Stimulated activated CD4-positive, alpha-beta T cell treated with anti-CD3 and anti-CD28 coated beads, Interleukin-4, amount 100 ng/mL, for 48 hours (primary cell): Measurements from ENCODE around the gene ARL5A.
"Not testable (repeated sequence)": the region's sequence is repeated elsewhere in the genome, so short reads cannot be mapped to it uniquely, and the experiment has no call there.

Experiments used
- DNase-seq, 2 donors: peaks; one replicate each; pipeline ENCODE4 v3.0.0-alpha.2; 2020; ENCODE audit warnings: low read depth in 2 of 2

Gene ARL5A

DNA sequence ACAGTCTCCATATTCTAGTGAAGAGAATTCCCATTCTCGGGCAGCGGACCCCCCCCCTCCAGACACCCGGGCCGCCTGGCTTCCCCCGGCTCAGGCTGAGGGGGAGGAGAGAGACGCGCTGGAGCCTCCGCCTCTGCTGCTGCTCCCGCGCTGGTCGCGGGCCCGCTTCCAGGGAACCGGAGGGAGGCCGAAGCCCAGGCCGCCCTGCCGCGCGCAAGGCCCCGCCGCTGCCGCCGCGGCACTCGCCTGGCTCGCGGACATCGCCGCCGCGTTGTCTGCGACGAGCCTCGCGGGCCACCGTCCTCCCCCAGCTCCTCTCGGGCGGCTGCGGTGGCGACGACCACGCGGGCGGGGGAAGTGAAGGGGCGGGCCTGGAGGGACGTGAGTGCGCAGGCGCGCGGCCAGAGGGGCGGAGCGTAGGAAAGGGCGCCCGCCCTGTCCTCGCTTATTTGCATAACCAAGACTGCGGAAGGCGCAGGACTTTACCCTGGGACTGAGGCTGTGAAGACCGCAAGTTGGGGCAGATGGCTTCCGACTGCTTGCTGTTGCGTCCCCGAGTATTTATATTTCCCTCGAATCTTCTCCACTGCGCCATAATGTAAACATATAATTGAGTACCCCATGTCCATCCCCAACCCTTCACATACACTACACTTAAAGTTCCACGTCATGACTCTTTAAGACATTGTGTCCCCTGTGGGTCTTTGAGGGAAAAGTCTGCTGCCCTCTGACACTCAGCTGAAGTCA is at the start of gene ARL5A:
Gene ARL5A, minus strand, starts transcription at position 279 of the 747 bp plus-strand sequence. Its CDS starts 245 bp downstream, at position 34.
- peak; percentile 89 for DNase-seq

DNA sequence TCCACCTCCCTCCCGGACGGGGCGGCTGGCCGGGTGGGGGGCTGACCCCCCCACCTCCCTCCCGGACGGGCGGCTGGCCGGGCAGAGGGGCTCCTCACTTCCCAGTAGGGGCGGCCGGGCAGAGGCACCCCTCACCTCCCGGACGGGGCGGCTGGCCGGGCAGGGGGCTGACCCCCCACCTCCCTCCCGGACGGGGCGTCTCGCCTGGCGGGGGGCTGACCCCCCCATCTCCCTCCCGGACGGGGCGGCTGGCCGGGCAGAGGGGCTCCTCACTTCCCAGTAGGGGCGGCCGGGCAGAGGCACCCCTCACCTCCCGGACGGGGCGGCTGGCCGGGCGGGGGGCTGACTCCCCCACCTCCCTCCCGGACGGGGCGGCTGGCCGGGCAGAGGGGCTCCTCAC is 47.4 kb upstream of the ARL5A start:
- DNase-seq, result not testable (repeated sequence)

DNA sequence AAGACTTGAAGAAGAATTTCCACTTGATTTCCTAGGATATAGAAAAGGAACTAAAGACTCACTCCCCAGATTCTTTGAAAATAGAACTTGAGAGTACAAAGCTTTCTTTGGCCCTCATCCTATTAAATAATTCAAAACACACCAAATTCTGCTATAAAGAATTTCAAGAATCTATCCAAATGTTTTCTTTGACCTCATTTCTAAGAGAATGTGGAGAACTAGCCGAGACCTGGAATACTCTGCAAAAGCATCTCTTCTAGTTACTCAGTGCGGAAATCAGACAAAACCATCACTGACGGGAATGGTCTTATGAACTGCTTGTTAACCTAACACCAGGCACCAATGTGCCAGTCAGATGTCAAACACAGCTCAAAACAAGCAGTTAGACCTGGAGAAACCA is 44.2 kb upstream of the ARL5A start:
- DNase-seq, result no peak

GRCh38 chr2:151869291-151869690 is 41.1 kb upstream of the ARL5A start:
- DNase-seq, result no peak

DNA sequence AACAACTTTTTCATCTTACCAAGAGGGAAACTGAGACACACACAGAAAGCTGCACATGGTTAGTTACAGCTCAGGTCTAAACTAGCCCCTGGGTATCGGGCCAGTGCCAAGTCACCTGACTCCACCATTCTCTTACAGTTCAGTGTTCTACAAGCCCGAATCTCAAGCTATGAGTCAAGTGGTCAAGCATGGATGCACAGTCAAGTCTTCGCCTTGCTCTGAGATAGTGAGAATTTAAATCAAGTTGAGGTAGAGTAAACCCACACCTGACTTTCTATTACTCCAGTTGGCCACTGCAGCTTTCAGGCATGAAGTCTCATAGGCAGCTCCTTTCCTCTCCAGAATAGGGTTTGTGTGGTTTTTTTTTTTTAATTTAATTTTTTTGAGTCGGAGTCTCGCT is 34.5 kb upstream of the ARL5A start:
- no peak for DNase-seq

- DNase-seq, result no peak
Measured at GRCh38 chr2:151861174-151861573, 33.0 kb upstream of the ARL5A start.

DNA sequence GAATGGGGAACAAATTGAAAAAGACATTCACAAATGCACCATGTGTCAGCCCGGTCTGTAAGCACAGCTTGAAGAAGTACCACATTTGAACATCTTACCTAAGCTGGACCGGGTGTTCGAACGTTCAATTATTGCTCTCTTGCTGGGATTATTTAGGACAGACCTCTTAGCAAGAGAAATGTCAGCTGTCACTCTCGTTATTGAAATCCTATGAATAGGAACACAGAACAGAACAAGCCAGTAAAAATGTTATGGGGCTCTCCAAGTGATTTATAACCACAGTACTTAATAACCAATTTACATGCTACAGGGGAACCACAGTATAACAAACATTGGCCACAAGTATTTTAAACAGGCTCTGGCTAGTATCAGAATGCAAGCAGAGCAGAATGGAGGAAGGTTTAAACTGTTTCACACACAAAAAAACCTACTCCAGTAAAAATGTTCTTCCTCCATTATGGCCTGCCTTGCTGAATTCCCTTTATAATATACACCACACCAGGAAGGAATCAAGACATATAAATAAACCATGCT is 32.5 kb upstream of the ARL5A start:
- DNase-seq, result no peak

- DNase-seq, result no peak
Measured at GRCh38 chr2:151860210-151860609, 32.0 kb upstream of the ARL5A start.

DNA sequence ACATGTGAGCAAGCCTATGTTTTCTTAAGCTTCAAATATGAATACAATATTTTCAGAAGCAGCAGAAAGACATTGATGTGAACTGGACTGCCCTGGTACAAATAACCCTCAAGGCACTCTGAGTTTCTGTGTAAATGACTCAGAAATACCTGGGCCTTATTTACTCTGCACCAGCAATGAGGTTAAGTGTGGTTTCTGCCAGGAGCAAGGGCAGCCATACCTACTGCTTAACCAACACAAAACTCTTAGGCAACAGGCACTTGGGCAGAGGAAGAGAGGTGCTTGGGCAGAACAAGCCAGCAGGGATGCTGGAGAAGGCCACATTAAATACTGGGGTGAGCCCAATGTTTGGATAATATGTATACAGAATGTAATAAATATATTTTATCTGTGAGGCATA is 29.4 kb upstream of the ARL5A start:
- no peak for DNase-seq

- no peak for DNase-seq
Measured at GRCh38 chr2:151855111-151855510, 26.9 kb upstream of the ARL5A start.

- no peak for DNase-seq
Measured at GRCh38 chr2:151853070-151853758, 25.0 kb upstream of the ARL5A start.

DNA sequence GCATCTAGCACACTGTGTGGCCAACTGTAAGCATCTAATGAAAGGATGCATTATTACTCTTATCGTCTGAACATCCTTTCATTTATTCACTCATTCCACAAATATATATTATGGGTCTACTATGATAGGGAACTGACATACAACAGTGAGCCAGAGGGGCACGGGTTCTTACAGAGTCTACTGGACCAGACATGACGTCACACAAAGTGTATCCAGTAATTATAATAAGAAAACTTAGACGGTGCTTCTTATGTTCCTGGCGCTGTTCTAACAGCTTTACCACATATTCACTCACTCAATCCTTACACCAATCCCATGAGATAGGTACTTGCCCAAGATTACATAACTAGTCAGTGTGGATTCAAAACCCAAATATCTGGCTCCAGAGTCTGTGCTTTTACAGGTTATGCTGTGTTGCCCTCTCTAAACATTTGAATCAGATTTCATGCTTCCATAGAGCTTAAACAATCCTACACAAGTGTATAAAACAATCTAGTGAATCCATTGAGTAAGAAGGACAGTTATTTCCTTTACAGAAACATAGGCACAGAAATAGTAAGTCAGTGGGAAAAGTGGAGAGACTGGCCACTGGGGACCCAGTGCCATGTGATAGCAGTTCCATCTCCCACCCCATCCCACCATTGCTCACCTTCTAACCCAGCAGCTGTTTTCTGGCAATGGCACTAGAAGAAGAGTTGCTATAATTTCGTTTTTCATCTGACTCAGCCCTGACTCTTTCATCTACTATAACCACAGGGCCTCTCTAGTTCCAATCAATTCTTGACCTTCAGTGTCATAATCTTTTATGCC is 24.2 kb upstream of the ARL5A start:
- no peak for DNase-seq

GRCh38 chr2:151851761-151852160 is 23.5 kb upstream of the ARL5A start:
- DNase-seq, result no peak

GRCh38 chr2:151849413-151850010 is 21.3 kb upstream of the ARL5A start:
- no peak for DNase-seq

DNA sequence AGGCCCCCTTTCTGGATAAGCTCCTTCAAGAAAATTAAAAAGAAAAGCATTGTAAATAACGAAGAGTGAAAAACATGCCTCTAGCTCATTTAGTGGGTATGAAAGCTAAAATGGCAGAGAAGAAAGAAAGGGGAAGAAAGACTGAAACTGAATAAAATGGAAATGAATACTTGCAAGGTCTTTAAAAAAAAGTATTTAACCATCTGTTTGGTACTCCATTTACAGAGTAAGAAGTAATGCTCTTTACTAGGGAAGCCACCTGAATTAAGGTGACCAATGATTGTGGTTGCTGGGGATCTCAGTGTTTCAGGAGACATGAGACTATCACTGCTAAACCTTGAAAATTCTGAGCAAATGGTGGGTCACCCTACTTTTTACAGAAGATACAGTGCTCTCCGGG is 17.7 kb upstream of the ARL5A start:
- no peak for DNase-seq

GRCh38 chr2:151845481-151845880 is 17.3 kb upstream of the ARL5A start:
- DNase-seq, result no peak

DNA sequence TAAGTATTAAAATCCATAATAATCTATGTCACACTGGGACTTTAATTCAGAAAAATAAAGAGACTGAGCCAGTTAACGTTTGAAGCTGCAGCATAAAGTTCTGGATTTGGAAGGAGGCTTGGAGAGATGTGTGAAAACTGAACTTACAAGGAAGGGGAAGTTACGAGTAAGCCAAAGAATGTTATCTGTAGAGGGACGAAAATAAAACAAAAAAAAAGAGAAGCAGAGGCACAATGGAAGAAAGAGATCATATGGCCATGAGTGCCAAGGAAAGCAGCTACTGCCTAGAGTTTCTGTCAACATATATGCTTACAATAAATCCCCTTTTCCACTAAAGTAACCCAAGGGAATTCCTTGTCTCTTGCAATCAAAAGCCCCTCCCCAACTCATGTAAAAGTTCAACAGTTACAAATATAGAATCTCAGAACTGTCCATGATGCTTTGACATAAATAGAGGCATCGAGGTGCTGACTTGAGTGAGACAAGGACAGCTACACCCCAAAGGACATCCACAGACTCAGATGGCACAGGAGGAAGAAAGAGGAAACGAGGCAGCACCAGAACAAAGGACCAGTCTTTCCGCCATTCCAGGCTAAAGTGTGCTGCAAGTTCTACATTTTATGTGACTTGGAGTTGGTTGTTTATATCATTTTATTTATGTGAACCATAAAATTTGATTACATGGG is 16.1 kb upstream of the ARL5A start:
- no peak for DNase-seq

GRCh38 chr2:151843691-151844061 is 15.5 kb upstream of the ARL5A start:
- no peak for DNase-seq

GRCh38 chr2:151842830-151843690 is 14.8 kb upstream of the ARL5A start:
- DNase-seq, result no peak

DNA sequence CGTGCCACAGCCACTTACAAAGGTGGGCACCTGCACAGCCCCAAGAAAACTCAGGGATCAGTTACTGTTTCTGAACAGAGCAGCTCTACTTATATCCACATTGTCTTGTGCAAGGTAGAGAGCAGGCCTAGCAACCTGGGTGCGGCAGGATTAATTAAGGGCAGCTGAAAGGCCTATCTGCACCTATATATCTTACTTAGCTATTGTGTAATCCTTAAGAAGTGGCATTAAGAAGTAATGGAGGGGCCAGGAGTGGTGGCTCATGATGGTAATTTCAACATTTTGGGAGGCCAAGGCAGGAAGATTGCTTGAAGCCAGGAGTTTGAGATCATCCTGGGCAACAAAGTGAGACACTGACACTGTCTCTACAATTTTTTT is 12.8 kb upstream of the ARL5A start:
- no peak for DNase-seq
